H1 (cell line): ENCODE data around the gene BPIFB4.

ENCODE experiments used
- NRF1 ChIP-seq: IDR thresholded peaks from 2 replicates; pipeline ENCODE4 v1.6.1; 2011; ENCODE audit warnings: mild to moderate bottlenecking, low read depth, low read length, improper control_type of control experiment
- POLR2A ChIP-seq, 2 experiments: IDR thresholded peaks; 1 replicate in 1 of 2; 2 replicates in 1 of 2; pipeline ENCODE4 v1.6.1; 2011; ENCODE audit warnings: low read depth in 2 of 2, low read length in 2 of 2, mild to moderate bottlenecking in 2 of 2; ENCODE audit errors: control extremely low read depth in 1 of 2
- POLR2AphosphoS5 ChIP-seq: IDR thresholded peaks from 2 replicates; pipeline ENCODE4 v1.6.1; 2011; ENCODE audit warnings: low read depth, low read length
- SP1 ChIP-seq: IDR thresholded peaks from 2 replicates; pipeline ENCODE4 v1.6.1; 2011; ENCODE audit warnings: low read depth, low read length
- YY1 ChIP-seq: IDR thresholded peaks from 2 replicates; pipeline ENCODE4 v1.6.1; 2011; ENCODE audit warnings: low read depth, mild to moderate bottlenecking, low read length
- ZNF274 ChIP-seq: IDR thresholded peaks from 2 replicates; pipeline ENCODE4 v1.7.0; 2012; ENCODE audit warnings: low read length, borderline replicate concordance; ENCODE audit errors: extremely low read depth
- TF ChIP-seq, protein P1 (sequence below), 3 experiments: IDR thresholded peaks; 1 replicate in 2 of 3; 2 replicates in 1 of 3; pipeline versions ENCODE4 v1.5.1 to v1.6.1; 2011; ENCODE audit warnings: low read length in 3 of 3, mild to moderate bottlenecking in 3 of 3, inconsistent platforms in 2 of 3, low read depth in 1 of 3, moderate library complexity in 1 of 3; ENCODE audit not compliant: insufficient read depth in 1 of 3; ENCODE audit errors: control extremely low read depth in 1 of 3
- TF ChIP-seq, protein P2 (sequence below): IDR thresholded peaks from 2 replicates; pipeline ENCODE4 v1.6.1; 2012; ENCODE audit warnings: inconsistent platforms

DNA sequence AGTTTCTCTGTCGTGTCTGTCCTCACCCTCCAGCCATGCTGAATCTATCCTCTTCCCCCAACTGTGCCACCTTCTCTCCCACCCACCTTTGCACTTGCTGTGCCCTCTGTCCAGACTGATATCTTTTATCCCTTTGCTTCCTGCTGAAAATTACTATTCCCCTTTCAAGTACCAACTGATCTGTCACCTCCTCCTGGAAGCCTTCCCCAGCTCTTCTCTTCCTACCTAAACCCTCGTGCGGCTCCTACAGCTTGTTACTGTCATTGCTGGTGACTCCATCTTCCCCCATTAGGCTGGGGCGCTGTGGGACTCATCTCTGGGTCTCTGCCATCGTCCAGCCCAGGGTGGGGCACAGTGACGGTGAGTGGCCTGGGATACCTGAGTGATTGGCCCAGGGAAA, 46.9 kb upstream of the BPIFB4 start:
- TF ChIP-seq, protein P1, sequence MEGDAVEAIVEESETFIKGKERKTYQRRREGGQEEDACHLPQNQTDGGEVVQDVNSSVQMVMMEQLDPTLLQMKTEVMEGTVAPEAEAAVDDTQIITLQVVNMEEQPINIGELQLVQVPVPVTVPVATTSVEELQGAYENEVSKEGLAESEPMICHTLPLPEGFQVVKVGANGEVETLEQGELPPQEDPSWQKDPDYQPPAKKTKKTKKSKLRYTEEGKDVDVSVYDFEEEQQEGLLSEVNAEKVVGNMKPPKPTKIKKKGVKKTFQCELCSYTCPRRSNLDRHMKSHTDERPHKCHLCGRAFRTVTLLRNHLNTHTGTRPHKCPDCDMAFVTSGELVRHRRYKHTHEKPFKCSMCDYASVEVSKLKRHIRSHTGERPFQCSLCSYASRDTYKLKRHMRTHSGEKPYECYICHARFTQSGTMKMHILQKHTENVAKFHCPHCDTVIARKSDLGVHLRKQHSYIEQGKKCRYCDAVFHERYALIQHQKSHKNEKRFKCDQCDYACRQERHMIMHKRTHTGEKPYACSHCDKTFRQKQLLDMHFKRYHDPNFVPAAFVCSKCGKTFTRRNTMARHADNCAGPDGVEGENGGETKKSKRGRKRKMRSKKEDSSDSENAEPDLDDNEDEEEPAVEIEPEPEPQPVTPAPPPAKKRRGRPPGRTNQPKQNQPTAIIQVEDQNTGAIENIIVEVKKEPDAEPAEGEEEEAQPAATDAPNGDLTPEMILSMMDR (IDR thresholded peaks at IDR 0.05; ENCODE audit: control extremely low read depth in 1 of 3, insufficient read depth in 1 of 3, low read depth in 1 of 3, low read length in 3 of 3): no peak
- TF ChIP-seq, protein P2, sequence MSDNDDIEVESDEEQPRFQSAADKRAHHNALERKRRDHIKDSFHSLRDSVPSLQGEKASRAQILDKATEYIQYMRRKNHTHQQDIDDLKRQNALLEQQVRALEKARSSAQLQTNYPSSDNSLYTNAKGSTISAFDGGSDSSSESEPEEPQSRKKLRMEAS: no peak
- TF ChIP-seq YY1 (no peak), POLR2A (IDR thresholded peaks at IDR 0.05; ENCODE audit: control extremely low read depth in 1 of 2, low read depth in 2 of 2, low read length in 2 of 2) (no peak), POLR2AphosphoS5 (no peak), NRF1 (no peak), ZNF274 (no peak), SP1 (no peak)
